Fibroblast of lung (primary cell): ENCODE data around the gene PIP4K2B. TPM values are rescaled to one million over a fixed set of nuclear protein-coding genes. Genes with fewer than 3 reads are reported as not detected.

Experiments used
- DNase-seq, 2 donors: peaks; one replicate each; pipeline versions ENCODE4 v3.0.0 to v3.0.0-alpha.2; 2010; ENCODE audit warnings: low read depth in 2 of 2
- H2AFZ ChIP-seq: 2 replicates; pipeline ENCODE4 v1.5.1; 2012; ENCODE audit warnings: low read length, control low read depth, inconsistent platforms
- H3K27ac ChIP-seq: 2 replicates; pipeline ENCODE4 v1.5.1; 2011; ENCODE audit warnings: low read length, control low read depth; ENCODE audit not compliant: insufficient read depth
- H3K27me3 ChIP-seq: 2 replicates; pipeline ENCODE4 v1.5.1; 2011; ENCODE audit warnings: mild to moderate bottlenecking, low read length; ENCODE audit not compliant: control insufficient read depth, insufficient read depth
- H3K36me3 ChIP-seq: 2 replicates; pipeline ENCODE4 v1.5.1; 2011; ENCODE audit warnings: low read length; ENCODE audit not compliant: control insufficient read depth, insufficient read depth
- H3K4me1 ChIP-seq: 2 replicates; pipeline ENCODE4 v1.5.1; 2011; ENCODE audit warnings: low read length; ENCODE audit not compliant: control insufficient read depth, insufficient read depth; ENCODE audit errors: extremely low read depth
- H3K4me2 ChIP-seq: 2 replicates; pipeline ENCODE4 v1.5.1; 2011; ENCODE audit warnings: low read length, control low read depth; ENCODE audit not compliant: insufficient read depth; ENCODE audit errors: extremely low read depth
- H3K4me3 ChIP-seq, 4 experiments: fragments of 200-600 bp in 1 of 4; sonication (generic) in 1 of 4; replicated peaks in 1 of 4; 2 replicates each; pipeline ENCODE4 v1.5.1; 2011 to 2016; ENCODE audit warnings: low read length in 4 of 4, low read depth in 3 of 4, mild to moderate bottlenecking in 3 of 4, control low read depth in 2 of 4, inconsistent platforms in 1 of 4, mixed read lengths in 1 of 4; ENCODE audit not compliant: insufficient read depth in 1 of 4; ENCODE audit errors: control extremely low read depth in 1 of 4
- H3K79me2 ChIP-seq: 2 replicates; pipeline ENCODE4 v1.5.1; 2012; ENCODE audit warnings: mild to moderate bottlenecking, low read length, inconsistent platforms; ENCODE audit not compliant: control insufficient read depth, insufficient read depth
- H3K9ac ChIP-seq: 2 replicates; pipeline ENCODE4 v1.5.1; 2011; ENCODE audit warnings: mild to moderate bottlenecking, low read length, control low read depth; ENCODE audit not compliant: insufficient read depth
- H3K9me3 ChIP-seq: 2 replicates; pipeline ENCODE4 v1.5.1; 2012; ENCODE audit warnings: low read depth, low read length; ENCODE audit not compliant: control insufficient read depth, insufficient read depth
- H4K20me1 ChIP-seq: 2 replicates; pipeline ENCODE4 v1.5.1; 2011; ENCODE audit warnings: low read length; ENCODE audit not compliant: control insufficient read depth, insufficient read depth; ENCODE audit errors: extremely low read depth
- EZH2 ChIP-seq: IDR thresholded peaks from 2 replicates; pipeline ENCODE4 v1.5.1; 2012; ENCODE audit warnings: low read length, control low read depth, mild to moderate bottlenecking; ENCODE audit errors: missing control alignments
- polyA plus RNA-seq, 2 donors: library from polyadenylated mRNA; depleted of rRNA in 1 of 2; stranded (reverse) in 1 of 2; unstranded in 1 of 2; fragments of >200 nt; gene quantifications; 2 replicates each; pipeline ENCODE4 v1.2.1, GENCODE V29; 2011 to 2012; ENCODE audit warnings: missing spikeins in 1 of 2
- total RNA-seq: library from RNA; depleted of rRNA; stranded (reverse); fragments of >200 nt; gene quantifications from 2 replicates; pipeline ENCODE4 v1.2.1, GENCODE V29; 2014
- TF ChIP-seq, protein P1 (sequence below), 2 donors: IDR thresholded peaks in 1 of 2; conservative IDR thresholded peaks in 1 of 2; 1 replicate in 1 of 2; 2 replicates in 1 of 2; pipeline ENCODE4 v1.5.1; 2011 to 2012; ENCODE audit warnings: low read length in 2 of 2, control low read depth in 1 of 2, inconsistent platforms in 1 of 2, low read depth in 1 of 2, mild to moderate bottlenecking in 1 of 2

The PIP4K2B gene
- total and polyA plus RNA-seq, 2 donors (not counting 1 experiment from before 2014, with no cell fraction given): 30.6 to 43.8 TPM

DNA sequence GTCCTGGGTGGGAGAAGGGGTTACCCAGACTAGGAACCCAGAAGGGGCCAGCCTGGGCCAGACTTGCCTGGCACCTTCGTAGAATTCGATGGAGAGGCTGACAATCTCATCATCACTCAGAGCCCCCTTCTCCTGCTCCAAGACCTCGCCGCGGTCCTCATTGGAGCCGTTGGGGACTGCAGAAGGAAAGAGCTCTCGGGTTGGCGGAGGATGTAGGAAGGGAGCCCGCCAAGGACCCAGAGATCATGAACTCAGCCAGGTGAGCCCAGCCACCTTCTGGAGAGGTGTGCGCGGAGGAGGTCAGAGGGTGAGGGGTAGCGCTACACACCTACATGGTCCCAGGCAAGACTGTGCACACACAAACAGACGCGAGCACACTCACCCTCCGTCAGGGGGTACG, 60.7 kb downstream of the PIP4K2B start:
- TF ChIP-seq, protein P1, sequence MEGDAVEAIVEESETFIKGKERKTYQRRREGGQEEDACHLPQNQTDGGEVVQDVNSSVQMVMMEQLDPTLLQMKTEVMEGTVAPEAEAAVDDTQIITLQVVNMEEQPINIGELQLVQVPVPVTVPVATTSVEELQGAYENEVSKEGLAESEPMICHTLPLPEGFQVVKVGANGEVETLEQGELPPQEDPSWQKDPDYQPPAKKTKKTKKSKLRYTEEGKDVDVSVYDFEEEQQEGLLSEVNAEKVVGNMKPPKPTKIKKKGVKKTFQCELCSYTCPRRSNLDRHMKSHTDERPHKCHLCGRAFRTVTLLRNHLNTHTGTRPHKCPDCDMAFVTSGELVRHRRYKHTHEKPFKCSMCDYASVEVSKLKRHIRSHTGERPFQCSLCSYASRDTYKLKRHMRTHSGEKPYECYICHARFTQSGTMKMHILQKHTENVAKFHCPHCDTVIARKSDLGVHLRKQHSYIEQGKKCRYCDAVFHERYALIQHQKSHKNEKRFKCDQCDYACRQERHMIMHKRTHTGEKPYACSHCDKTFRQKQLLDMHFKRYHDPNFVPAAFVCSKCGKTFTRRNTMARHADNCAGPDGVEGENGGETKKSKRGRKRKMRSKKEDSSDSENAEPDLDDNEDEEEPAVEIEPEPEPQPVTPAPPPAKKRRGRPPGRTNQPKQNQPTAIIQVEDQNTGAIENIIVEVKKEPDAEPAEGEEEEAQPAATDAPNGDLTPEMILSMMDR (conservative IDR thresholded peaks at IDR 0.05 in 1 of 2, IDR thresholded peaks at IDR 0.05 in 1 of 2; ENCODE audit: low read depth in 1 of 2, low read length in 2 of 2): no peak
- TF ChIP-seq EZH2: no peak
- Histone ChIP-seq H3K4me1 (peaks cover 13% of the 10 kb centered on the region), H3K4me3 (no peak overlapping the region), H3K36me3 (peaks cover 27% of the 10 kb centered on the region), H3K27ac (no peak overlapping the region), H3K9me3 (no peaks in the 10 kb centered on the region), H3K4me2 (no peak overlapping the region), H3K9ac (no peak overlapping the region), H3K27me3 (no peaks in the 10 kb centered on the region), H4K20me1 (no peaks in the 10 kb centered on the region), H3K79me2 (peaks cover 35% of the 10 kb centered on the region), H2AFZ (no peak overlapping the region)
- DNase-seq: no peak

DNA sequence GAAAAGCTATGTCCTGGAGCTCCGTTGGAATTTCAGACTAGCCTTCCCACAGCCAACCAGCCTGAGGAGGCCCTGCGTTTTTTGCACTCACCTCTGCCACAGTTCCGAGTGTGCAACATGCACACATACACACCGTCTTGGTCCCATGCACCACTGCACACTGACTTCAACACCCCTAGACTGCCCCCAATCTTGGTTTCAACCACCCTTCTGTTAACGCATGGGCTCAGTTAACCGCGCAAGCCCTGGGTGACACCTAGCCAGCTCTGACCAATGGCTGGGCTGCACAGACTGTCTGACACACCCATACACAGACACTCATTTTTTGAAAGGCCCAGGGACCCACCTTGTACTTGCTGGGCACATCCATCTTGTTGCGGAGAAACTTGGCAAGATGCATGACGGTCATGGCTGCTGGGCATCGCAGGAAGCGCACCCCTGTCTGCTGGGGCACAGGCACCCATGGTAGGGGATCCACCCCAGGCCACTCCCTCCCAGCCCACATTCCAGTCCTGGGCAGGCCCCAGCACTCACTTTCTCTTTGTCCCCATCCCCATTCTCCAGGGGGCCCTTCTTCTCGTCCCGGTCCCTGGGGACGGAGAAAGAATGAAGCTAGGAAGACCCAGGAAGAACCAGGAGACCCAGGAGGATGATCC, 61.2 kb downstream of the PIP4K2B start:
- Histone ChIP-seq H3K9ac (no peak overlapping the region), H3K27me3 (no peaks in the 10 kb centered on the region), H3K4me3 (no peak overlapping the region), H3K79me2 (peaks cover 30% of the 10 kb centered on the region), H3K9me3 (no peaks in the 10 kb centered on the region), H4K20me1 (no peaks in the 10 kb centered on the region), H3K4me1 (peaks cover 13% of the 10 kb centered on the region), H3K36me3 (peaks cover 32% of the 10 kb centered on the region), H3K4me2 (no peak overlapping the region), H2AFZ (no peak overlapping the region), H3K27ac (no peak overlapping the region)
- no peak for DNase-seq
- no peak for TF ChIP-seq EZH2
- TF ChIP-seq, protein P1 (conservative IDR thresholded peaks at IDR 0.05 in 1 of 2, IDR thresholded peaks at IDR 0.05 in 1 of 2; ENCODE audit: low read depth in 1 of 2, low read length in 2 of 2): no peak

DNA sequence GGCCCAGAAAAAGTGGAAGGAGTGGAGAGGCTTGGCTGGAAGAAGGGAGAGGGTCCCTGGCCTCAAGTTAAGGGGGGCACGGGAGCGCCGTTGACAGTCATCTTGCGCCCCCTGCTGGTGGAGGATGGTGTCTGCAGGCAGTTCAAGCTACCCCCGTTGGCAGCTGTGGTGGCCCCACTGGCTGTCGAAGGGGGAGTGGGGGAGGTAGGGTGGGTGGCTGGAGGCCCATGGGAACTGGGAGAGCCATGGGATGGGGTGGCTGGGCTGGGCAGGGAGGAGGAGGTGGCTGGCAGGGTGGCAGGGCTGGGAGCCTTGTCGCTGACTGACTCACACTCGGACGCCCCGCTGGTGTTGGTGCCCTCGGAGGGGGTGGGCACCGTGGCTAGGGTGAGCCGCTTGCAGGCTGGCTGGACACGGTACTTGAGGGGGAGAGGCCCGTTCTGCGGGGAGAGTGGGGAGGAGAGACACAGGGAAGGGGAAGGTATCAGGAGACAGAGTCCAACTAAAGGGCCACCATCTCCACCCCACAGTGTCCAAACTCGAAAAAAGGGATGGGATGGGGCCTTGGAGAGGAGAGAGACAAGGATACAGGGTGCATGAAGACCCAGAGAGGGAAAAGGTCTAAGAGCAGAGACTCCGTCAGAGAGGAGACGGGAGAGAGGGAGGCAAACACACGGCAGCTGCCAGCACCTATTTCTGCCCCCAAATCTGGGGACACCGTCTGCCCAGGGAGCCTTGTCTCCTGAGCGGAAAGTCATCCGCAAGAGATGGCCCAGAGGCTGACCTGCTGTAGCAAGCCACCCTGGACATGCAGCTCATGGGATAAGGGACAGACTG, 64.0 kb downstream of the PIP4K2B start:
- Histone ChIP-seq H3K79me2 (peaks cover 19% of the 10 kb centered on the region), H3K4me3 (no peak overlapping the region), H2AFZ (no peak overlapping the region), H4K20me1 (no peaks in the 10 kb centered on the region), H3K9ac (no peak overlapping the region), H3K4me1 (peaks cover 10% of the 10 kb centered on the region), H3K4me2 (no peak overlapping the region), H3K27me3 (no peaks in the 10 kb centered on the region), H3K9me3 (no peaks in the 10 kb centered on the region), H3K36me3 (peaks cover 36% of the 10 kb centered on the region), H3K27ac (no peak overlapping the region)
- DNase-seq: peak in 1 of 2 donors; percentile 38
- no peak for TF ChIP-seq EZH2
- TF ChIP-seq, protein P1 (conservative IDR thresholded peaks at IDR 0.05 in 1 of 2, IDR thresholded peaks at IDR 0.05 in 1 of 2; ENCODE audit: low read depth in 1 of 2, low read length in 2 of 2): peak; percentile 72 to 87
